Epidermal melanocyte (primary cell): Measurements from ENCODE around the gene ARHGAP35.
"Not testable (repeated sequence)": the region's sequence is repeated elsewhere in the genome, so short reads cannot be mapped to it uniquely, and the experiment has no call there.

ENCODE experiments used
- DNase-seq: peaks from one replicate; pipeline ENCODE4 v3.0.0; 2011; ENCODE audit warnings: low spot score; ENCODE audit not compliant: insufficient read length

ARHGAP35 gene

DNA sequence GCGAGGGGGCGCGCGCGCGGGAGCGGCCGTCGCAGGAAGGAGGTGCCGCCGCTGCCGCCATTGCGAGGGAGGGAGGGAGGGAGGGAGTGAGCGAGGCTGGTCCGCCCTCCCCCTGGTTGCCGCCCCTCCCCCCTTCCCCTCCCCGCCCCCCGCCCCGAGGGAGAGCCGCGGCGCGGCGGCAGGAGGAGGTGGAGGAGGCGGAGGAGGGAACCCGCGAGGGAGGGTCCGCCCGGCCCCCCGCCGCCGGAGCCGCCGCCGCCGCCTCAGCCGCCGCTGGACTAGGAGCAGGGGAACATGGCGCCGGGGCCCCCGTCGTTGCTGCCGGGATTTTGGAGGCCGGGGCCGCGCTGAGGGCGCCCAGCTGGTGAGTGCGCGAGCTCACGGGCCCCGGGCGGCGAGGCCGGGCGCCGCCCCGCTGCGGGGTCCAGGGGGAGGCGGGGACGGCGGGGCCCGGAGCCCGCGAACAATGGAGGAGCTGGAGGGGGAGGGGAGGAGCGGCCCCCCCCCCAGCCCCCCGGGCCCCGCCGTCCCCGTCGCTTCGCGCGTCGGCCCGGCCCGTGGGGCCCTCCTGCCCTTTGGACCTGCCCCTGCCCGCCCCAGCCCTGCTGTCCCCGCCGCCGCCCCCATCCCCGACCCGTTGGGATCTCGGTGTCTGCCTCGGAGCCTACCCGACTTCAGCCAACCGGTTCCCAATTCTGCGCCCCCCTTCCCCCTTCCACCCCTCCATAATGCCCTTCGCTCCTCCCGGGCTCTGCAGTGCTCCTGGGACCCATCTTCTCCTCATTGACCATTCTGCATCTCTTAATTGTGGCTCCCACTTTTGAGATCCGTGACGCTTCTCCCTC lies at the start of gene ARHGAP35:
Gene ARHGAP35, plus strand, starts transcription at position 152 of the 845 bp plus-strand sequence. CDS start 57,679 bp downstream, outside the sequence.
- DNase-seq = peak; percentile 49

- no peak for DNase-seq
Measured at GRCh38 chr19:46812977-46813838, 47.6 kb upstream of the ARHGAP35 start.

GRCh38 chr19:46813839-46814358 lies 46.9 kb upstream of the ARHGAP35 start:
- no peak for DNase-seq

DNA sequence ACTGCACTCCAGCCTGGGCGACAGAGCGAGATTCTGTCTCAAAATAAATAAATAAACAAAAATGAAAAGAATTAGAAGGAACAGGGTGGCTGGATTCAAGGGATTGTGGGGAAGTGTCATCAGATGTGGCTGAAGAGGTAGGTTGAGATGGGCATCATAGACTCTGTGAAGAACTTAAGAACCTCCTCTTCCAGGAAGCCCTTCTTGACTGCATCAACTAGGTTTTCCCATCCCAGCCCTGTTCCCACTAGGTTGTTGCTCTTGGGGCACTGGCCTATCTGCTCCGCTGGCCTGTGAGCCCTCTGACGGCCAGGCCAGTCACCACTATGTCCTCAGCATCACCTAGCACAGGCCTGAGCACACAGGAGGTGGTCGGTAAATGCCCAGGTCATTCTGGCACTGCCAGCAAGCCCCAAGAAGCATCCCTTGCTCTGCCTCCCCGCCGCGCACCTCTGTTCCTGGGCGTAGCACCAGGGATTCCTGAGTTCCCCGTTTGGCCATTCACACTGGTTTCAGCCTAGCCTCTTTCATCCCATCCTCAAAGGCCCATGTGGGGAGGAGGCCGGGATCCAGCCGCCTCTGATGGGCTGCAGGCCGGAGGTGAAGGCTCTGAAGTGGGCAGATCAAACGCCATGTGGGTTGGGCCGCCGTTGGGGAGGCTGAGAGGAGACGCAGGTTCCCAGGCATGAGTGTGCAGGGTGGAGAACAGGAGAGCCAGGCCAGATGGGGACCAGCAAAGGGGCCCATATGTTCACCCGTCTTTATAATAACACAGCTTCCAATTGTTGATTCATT lies 44.8 kb upstream of the ARHGAP35 start:
- DNase-seq = no peak

DNA sequence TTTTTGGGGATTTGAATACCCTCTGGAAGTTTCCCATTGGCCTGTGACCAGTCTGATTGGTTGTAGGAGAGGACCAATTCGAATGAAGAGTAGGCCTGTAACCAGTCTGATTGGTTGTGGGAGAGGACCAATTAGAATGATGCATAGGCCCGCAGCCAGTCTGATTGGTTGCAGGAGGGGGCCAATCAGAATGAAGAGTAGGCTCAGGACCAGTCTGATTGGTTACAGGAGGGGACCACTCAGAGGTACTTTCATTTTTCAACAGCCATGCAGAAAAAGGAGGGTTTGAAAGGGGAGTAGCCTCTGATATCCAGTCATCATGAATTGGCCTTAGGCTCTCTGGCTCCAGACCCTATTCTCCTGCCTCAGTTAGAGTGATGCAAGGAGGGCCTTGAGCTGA lies 42.0 kb upstream of the ARHGAP35 start:
- DNase-seq = no peak

DNA sequence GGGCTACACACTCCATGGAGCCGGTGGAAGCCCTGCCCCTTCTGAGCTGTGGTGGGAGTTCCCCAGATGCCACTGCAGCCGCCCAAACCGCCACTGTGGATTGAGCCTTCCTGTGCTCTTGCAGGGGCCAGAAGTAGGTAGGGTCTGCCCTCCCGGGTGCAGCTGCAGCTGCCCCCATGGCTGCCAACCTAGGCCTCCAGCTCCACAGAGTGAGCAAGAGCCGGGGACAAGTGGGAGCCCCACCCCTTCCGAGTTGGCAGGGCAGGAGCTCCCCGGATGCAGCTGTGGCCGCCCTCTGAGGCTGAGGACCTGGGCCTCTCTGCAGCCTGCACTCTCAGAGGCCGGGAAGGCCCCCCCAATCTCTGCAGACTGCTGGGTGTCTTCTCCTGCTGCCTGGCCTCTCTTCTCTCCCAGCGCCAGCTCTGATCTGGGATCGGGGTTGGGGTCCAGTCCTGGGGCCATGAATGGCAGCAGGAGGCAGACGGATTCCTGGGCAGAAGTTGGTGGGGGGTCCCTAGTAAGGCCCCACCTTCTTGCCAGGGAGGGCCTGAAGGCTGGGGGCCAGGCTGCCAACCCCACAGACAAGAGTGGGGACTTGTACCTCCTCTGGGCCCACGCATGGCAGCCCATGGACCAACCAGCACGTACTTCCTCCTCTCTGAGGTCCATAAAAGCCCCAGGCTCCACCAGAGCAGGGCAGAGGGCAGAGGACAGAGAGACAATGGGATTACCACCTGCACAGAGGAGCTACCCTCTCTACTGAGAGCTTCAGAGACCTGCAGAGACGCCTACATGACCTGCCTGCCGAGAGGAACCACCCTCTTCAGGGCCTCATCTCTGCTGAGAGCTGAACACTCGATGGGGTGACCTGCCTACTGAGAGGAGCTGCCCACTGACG lies 39.0 kb upstream of the ARHGAP35 start:
- DNase-seq = no peak

DNA sequence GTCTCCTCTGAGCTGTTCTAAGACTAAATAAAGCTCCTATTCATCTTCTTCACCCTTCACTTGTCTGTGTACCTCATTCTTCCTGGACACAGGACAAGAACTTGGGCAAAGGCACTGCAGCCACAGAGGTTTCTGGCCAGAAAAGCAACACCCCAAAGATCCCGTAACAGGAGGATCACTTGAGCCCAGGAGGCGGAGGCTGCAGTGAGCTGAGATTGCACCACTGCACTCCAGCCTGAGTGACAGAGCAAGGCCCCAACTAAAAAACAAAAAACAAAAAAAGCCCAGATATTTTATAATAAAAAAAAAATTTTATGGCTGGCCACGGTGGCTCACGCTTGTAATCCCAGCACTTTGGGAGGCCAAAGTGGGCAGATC lies 38.4 kb upstream of the ARHGAP35 start:
- not testable (repeated sequence) for DNase-seq

DNA sequence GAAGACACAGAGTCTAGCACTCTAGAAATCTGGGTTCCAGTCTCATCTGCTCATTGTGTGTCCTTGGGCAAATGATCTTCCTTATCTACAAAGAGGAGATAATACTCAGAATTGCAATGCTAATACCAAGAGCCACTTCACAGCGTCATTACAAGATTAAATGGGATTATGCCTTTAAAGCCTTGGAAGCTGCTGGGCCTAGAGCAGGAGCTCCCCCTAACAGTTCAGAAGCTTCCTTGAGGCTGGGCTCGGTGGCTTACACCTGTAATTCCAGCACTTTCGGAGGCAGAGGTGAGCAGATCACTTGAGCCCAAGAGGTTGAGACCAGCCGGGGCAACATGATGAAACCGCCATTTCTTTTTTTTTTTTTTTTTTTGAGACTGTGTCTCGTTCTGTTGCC lies 37.7 kb upstream of the ARHGAP35 start:
- no peak for DNase-seq

DNA sequence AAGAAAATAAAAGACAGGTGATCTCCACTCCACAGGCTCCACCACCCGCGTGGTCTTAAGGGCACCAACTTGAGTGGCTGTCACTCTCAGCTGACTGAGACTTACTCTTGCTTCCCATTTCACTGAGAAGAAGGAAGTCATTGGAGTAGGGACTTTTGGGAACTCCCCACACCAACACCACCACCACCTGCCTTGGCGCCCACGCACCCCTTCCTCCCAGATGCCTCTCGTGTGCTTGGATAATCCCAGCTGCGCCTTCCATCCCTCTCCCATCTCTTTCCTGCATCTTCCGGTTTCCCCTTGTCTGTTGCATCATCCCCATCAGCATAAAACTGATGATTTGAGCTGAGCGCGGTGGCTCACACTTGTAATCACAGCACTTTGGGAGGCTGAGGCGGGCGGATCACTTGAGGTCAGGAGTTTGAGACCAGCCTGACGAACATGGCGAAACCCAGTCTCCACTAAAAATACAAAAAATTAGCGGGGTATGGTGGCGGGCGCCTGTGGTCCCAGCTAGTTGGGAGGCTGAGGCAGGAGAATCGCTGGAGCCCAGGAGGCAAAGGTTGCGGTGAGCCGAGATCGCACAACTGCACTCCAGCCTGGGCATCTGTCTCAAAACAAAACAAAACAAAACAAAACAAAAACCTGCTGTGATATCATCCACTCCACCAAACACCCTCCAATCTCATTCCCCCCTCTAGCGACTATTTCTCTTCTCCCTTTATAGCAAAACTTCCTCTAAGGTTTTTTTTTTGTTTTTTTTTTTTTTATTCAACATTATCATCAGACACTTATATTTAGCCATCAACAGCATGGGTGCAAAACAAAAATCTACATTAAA lies 35.7 kb upstream of the ARHGAP35 start:
- DNase-seq = no peak

DNA sequence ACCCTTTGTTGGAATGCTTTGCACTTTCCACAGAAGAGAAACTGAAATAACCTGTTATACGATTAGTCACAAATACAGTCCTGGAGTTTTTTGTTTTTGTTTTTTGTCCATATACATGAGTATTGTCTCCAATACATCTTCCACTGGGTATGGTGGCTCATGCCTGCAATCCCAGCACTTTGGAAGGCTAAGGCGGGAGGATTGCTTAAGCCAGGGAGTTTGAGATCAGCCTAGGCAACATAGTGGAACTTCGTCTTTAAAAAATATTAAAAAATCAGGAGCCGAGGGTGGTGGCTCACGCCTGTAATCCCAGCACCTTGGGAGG lies 35.1 kb upstream of the ARHGAP35 start:
- DNase-seq = no peak

DNA sequence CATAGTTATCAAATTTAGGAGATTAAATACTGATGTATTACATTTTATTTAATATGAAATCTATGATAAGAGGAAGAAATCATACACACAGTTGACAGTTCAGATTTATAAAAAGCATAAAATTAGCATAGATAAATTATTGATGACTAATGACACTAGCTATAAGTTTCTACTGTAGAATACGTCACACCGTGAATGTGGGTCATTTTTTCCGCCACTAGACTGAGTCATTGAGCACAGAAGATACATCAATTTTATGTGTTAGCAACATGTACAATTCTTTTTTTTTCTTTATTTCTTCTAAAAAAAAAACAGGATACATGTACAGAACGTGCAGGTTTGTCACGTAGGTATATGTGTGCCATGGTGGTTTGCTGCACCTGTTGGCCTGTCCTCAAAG lies 32.3 kb upstream of the ARHGAP35 start:
- DNase-seq = no peak

GRCh38 chr19:46830864-46831263 lies 29.9 kb upstream of the ARHGAP35 start:
- no peak for DNase-seq

DNA sequence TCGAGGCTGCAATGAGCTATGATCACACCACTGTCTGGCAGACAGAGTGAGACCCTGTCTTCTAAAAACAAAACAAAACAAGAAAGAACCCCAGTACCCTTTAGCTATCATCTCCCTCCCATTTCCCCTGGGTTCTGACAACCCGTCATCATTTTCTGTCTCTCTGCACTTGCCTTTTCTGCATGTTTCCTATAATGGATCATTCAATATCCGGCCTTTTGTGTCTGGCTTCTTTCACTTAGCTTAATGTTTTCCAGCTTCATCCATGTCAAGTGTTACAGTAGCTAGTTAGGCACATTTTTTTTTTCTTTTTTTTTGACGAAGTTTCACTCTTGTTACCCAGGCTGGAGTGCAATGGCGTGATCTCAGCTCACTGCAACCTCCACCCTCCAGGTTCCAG lies 26.7 kb upstream of the ARHGAP35 start:
- DNase-seq = no peak

- DNase-seq = no peak
Measured at GRCh38 chr19:46834984-46835383, 25.8 kb upstream of the ARHGAP35 start.

- no peak for DNase-seq
Measured at GRCh38 chr19:46838160-46838559, 22.6 kb upstream of the ARHGAP35 start.

DNA sequence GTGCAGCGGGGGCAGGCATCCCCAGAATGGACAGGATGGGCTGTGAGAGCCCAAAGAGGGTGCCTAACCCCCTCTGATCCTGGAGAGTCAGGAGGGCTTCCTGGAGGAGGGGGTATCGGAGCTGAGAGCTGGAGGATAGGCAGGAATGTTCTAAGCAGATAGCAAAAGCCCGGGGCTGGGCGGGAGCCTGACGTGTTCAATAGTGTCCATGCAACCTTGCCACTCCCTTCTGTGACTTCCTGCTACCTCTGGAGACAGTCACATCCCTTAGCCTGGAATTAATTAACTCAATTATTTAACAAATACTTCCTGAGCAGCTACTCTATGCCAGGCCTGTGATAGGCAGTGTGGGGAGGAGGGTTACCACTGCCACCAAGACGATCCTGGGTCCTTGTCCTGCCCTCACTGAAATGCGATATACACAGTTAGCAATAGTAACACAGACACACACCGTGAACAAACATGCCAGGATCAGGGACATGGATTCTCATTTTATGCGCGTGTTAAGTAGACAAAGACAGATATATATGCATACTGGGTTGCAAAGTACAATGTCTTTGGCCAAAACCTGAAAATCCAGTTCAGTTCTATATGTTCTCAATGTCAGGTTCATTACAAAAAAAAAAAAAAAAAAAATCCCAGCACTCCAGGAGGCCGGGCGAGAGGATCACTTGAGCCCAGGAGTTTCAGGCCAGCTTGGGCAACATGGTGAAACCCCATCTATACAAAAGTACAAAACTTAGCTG lies 20.9 kb upstream of the ARHGAP35 start:
- DNase-seq = no peak

GRCh38 chr19:46840498-46840942 lies 20.3 kb upstream of the ARHGAP35 start:
- no peak for DNase-seq

GRCh38 chr19:46841458-46842083 lies 19.2 kb upstream of the ARHGAP35 start:
- DNase-seq = no peak
